WTC11 (cell line): ENCODE measurements around the gene PCID2. TPM values are rescaled to one million over a fixed set of nuclear protein-coding genes. Genes with fewer than 3 reads are reported as not detected.

Experiments
- ATAC-seq: fragments of 200-7000 bp; cut with Tn5 transposase; 2 replicates; pipeline ENCODE4 v1.10.0; 2021; ENCODE audit warnings: mild to moderate bottlenecking, moderate library complexity
- CTCF ChIA-PET: fragments of 300-600 bp; sonication (Branson Sonifier 250); formaldehyde crosslinking; loops from one replicate; lab custom pipeline; 2021; ENCODE audit warnings: antibody characterized with exemption; lab: Charles Lee
- POLR2A ChIA-PET: fragments of 350-600 bp; sonication (Branson Sonifier 250); formaldehyde crosslinking; loops from one replicate; lab custom pipeline; 2021; ENCODE audit warnings: antibody characterized with exemption; lab: Charles Lee
- DNase-seq: peaks from one replicate; pipeline ENCODE4 v3.0.0; 2021; ENCODE audit warnings: low spot score
- H3K27ac Mint-ChIP-seq: 2 replicates; pipeline ENCODE4 v1.8.0; 2021; ENCODE audit warnings: mixed read lengths
- H3K27me3 Mint-ChIP-seq: 2 replicates; pipeline ENCODE4 v1.8.0; 2021; ENCODE audit warnings: low read depth, mild to moderate bottlenecking, moderate library complexity, mixed read lengths
- H3K36me3 Mint-ChIP-seq: 2 replicates; pipeline ENCODE4 v1.8.0; 2021; ENCODE audit warnings: mixed read lengths
- H3K4me1 Mint-ChIP-seq: 2 replicates; pipeline ENCODE4 v1.8.0; 2022; ENCODE audit warnings: mixed read lengths
- H3K4me3 Mint-ChIP-seq: 2 replicates; pipeline ENCODE4 v1.8.0; 2021; ENCODE audit warnings: mild to moderate bottlenecking, moderate library complexity, mixed read lengths
- H3K9me3 Mint-ChIP-seq: 2 replicates; pipeline ENCODE4 v1.8.0; 2021; ENCODE audit warnings: mixed read lengths
- ESRRA ChIP-seq: sonication (generic); formaldehyde crosslinking; IDR thresholded peaks from 2 replicates; pipeline ENCODE4 v1.8.1; 2022; ENCODE audit warnings: mild to moderate bottlenecking, missing genetic modification reagents, borderline replicate concordance
- FOXP4 ChIP-seq: sonication (generic); formaldehyde crosslinking; IDR thresholded peaks from 2 replicates; pipeline ENCODE4 v1.8.0; 2022; ENCODE audit warnings: mild to moderate bottlenecking, missing genetic modification reagents
- HMGA2 ChIP-seq: fragments of 250-450 bp; sonication (Bioruptor Pico); IDR thresholded peaks from 2 replicates; pipeline ENCODE4 v1.4.0; 2021; ENCODE audit warnings: mild to moderate bottlenecking, moderate library complexity
- IRF2 ChIP-seq: sonication (generic); formaldehyde crosslinking; IDR thresholded peaks from 2 replicates; pipeline ENCODE4 v1.8.0; 2022; ENCODE audit warnings: low read depth, missing genetic modification reagents, borderline replicate concordance
- NFE2L1 ChIP-seq: sonication (generic); formaldehyde crosslinking; IDR thresholded peaks from 2 replicates; pipeline ENCODE4 v1.8.1; 2023; ENCODE audit warnings: missing genetic modification reagents
- NFYB ChIP-seq: sonication (generic); formaldehyde crosslinking; conservative IDR thresholded peaks from 2 replicates; pipeline ENCODE4 v1.8.0; 2022; ENCODE audit warnings: low read depth, missing genetic modification reagents
- RORB ChIP-seq: fragments of 250-450 bp; sonication (Bioruptor Pico); IDR thresholded peaks from 2 replicates; pipeline ENCODE4 v1.9.0; 2021; ENCODE audit warnings: mild to moderate bottlenecking
- SOX15 ChIP-seq: fragments of 250-450 bp; sonication (Bioruptor Pico); IDR thresholded peaks from 2 replicates; pipeline ENCODE4 v1.9.0; 2021; ENCODE audit warnings: mild to moderate bottlenecking
- TP53 ChIP-seq: sonication (generic); formaldehyde crosslinking; IDR thresholded peaks from 2 replicates; pipeline ENCODE4 v1.8.1; 2023; ENCODE audit warnings: mild to moderate bottlenecking, missing genetic modification reagents
- USF1 ChIP-seq: sonication (generic); formaldehyde crosslinking; IDR thresholded peaks from 2 replicates; pipeline ENCODE4 v1.8.0; 2022; ENCODE audit warnings: mild to moderate bottlenecking, missing genetic modification reagents
- ZMAT4 ChIP-seq: fragments of 250-450 bp; sonication (Bioruptor Pico); IDR thresholded peaks from 2 replicates; pipeline ENCODE4 v1.9.0; 2021; ENCODE audit warnings: mild to moderate bottlenecking
- ZNF263 ChIP-seq: sonication (generic); formaldehyde crosslinking; IDR thresholded peaks from 2 replicates; pipeline ENCODE4 v1.8.1; 2022; ENCODE audit warnings: low read depth, mild to moderate bottlenecking, moderate library complexity, missing genetic modification reagents
- ZNF416 ChIP-seq: fragments of 250-450 bp; sonication (Bioruptor Pico); IDR thresholded peaks from 2 replicates; pipeline ENCODE4 v1.9.0; 2021; ENCODE audit warnings: mild to moderate bottlenecking, inconsistent platforms
- ZSCAN18 ChIP-seq: fragments of 250-450 bp; sonication (Bioruptor Pico); IDR thresholded peaks from 2 replicates; pipeline ENCODE4 v2.1.2; 2022; ENCODE audit warnings: mild to moderate bottlenecking, moderate library complexity
- total RNA-seq: library from RNA; stranded (reverse); gene quantifications from 3 replicates; pipeline ENCODE4 v1.2.3, GENCODE V29; 2021
- TF ChIP-seq, protein P1 (sequence below): fragments of 250-450 bp; sonication (Bioruptor Pico); IDR thresholded peaks from 2 replicates; pipeline ENCODE4 v1.8.0; 2021; ENCODE audit warnings: mild to moderate bottlenecking

The PCID2 gene
- total RNA-seq, 1 experiment from 2014 or later, result 69.4 TPM

- peaks cover 11% of the 10 kb centered on the region for H3K4me1 Mint-ChIP-seq
- CTCF ChIA-PET, result no interaction called here
- H3K4me3 Mint-ChIP-seq, result no peak overlapping the region
- ATAC-seq (no peak), DNase-seq (no peak)
- no peak overlapping the region for H3K27ac Mint-ChIP-seq
- POLR2A ChIA-PET, result no interaction called here
- H3K27me3 Mint-ChIP-seq, result no peaks in the 10 kb centered on the region
- no peaks in the 10 kb centered on the region for H3K36me3 Mint-ChIP-seq
- TF ChIP-seq RORB (CRISPR knock-in tag) (no peak), ZNF263 (CRISPR knock-in tag) (no peak), ESRRA (no peak), ZSCAN18 (CRISPR knock-in tag) (no peak), SOX15 (CRISPR knock-in tag) (no peak), NFYB (CRISPR knock-in tag) (no peak)
- TF ChIP-seq, protein P1, sequence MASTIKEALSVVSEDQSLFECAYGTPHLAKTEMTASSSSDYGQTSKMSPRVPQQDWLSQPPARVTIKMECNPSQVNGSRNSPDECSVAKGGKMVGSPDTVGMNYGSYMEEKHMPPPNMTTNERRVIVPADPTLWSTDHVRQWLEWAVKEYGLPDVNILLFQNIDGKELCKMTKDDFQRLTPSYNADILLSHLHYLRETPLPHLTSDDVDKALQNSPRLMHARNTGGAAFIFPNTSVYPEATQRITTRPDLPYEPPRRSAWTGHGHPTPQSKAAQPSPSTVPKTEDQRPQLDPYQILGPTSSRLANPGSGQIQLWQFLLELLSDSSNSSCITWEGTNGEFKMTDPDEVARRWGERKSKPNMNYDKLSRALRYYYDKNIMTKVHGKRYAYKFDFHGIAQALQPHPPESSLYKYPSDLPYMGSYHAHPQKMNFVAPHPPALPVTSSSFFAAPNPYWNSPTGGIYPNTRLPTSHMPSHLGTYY, result no peak
- no peaks in the 10 kb centered on the region for H3K9me3 Mint-ChIP-seq
These were observed 68.9 kb downstream of the PCID2 start for GRCh38 chr13:113139577-113139976.

DNA sequence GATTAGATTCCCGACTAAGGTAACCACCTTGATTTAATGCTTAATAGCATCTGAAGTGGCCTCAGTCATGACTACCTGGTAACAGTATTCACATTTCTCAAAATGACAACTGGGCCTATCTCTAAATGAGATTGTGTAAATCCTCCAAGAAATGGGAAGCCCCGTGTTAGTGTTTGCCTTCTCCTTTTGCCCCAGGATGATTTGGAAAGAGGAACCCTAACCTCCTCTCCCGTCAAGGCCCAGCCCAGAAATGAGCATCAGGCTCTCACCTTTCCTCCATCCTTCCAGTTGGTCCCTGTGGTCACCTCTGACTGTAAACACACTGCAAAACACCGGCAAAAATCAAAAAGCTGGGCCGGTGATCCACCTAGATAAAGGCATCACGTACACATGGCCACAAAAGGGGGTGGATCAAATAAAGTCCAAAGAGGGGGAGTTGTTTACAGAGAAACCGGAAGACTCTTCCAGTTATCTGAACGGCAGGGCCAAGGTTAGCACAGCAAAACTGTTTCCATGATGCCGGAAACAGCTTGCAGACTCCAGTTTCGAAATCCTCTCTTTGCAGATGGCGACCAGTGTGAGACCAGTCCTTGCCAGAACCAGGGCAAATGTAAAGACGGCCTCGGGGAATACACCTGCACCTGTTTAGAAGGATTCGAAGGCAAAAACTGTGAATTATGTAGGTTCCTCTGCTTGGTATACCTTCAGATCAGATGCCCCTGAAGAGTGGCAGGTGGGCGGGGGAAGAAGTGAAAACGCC lies 69.5 kb downstream of the PCID2 start:
- Mint-ChIP-seq H3K36me3 (no peaks in the 10 kb centered on the region), H3K27me3 (no peaks in the 10 kb centered on the region), H3K9me3 (peaks cover 4% of the 10 kb centered on the region; the same call in 1 of the 2 replicates), H3K27ac (no peak overlapping the region; the same call in 1 of the 2 replicates), H3K4me1 (peaks cover 11% of the 10 kb centered on the region), H3K4me3 (no peak overlapping the region)
- POLR2A ChIA-PET, result no interaction called here
- TF ChIP-seq HMGA2 (CRISPR knock-in tag) (no peak), ZNF416 (CRISPR knock-in tag) (no peak), NFE2L1 (no peak), FOXP4 (no peak), ZMAT4 (CRISPR knock-in tag) (no peak)
- CTCF ChIA-PET, result no interaction called here
- ATAC-seq (no peak), DNase-seq (no peak)

DNA sequence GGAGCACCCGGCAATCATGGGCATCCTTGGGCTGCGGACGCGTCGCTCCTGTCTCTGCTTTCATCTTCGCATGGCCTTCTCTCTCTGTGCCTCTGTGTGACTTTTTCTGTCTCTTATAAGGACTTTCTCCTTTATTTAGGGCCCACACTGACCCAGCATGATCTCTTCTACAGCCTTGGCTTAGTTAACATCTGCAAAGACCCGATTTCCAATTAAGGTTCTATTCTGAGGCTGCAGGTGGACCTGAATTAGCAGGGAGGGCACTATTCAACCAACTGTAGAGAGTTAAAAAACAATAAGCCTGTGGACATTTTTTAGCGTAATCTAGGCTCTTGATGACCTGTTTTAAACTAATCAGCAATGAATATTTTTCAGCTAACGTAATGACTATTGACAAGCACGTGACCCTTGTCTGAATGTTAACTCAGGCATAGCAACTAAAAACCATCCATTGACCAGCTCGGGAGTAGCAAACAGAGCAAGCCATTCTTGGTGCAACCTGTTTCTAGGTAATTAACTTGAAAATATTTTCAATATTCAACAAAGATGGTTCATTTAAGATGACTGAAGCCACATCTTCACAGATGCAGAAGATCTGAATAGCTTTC lies 70.7 kb downstream of the PCID2 start:
- Mint-ChIP-seq H3K4me3 (no peak overlapping the region), H3K27ac (no peak overlapping the region), H3K27me3 (no peaks in the 10 kb centered on the region), H3K36me3 (no peaks in the 10 kb centered on the region), H3K9me3 (peaks cover 4% of the 10 kb centered on the region; the same call in 1 of the 2 replicates), H3K4me1 (peaks cover 11% of the 10 kb centered on the region)
- CTCF ChIA-PET, result interaction anchor here (0.6 kb wide), 1 partner anchor 103 kb away, joined by 3 read pairs; no protein-coding TSS in a partner anchor
- ATAC-seq (peak; percentile 55), DNase-seq (no peak)
- TF ChIP-seq IRF2 (CRISPR knock-in tag) (no peak), TP53 (no peak), USF1 (CRISPR knock-in tag) (no peak)
- POLR2A ChIA-PET, result no interaction called here
